GM12874 (cell line): ENCODE measurements around the gene MAGEA9.

ENCODE experiments used
- TF ChIP-seq, protein P1 (sequence below): IDR thresholded peaks from 2 replicates; pipeline ENCODE4 v1.5.1; 2011; ENCODE audit warnings: low read depth, mild to moderate bottlenecking, control low read depth, low read length, moderate library complexity; ENCODE audit not compliant: insufficient read depth

MAGEA9 gene

DNA sequence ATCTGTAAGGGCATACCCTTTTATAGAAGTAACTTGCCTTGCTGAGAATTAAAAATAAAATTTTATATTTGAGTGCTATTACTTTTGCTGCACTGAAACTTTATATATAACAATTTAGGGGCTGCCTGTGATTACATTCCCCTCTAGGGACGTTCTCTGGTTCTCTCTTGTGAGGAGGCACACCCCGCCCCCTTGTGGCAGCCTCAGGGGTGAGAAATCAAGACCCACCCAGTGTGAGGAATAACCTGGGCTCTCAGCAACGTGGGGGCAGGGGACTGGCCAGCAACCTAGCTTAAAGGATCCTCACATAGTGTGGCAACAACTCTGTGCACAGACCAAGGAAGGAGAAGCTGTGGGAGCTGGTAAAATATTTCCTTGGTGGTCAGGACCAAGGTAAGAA lies 43.7 kb downstream of the MAGEA9 start:
- TF ChIP-seq, protein P1, sequence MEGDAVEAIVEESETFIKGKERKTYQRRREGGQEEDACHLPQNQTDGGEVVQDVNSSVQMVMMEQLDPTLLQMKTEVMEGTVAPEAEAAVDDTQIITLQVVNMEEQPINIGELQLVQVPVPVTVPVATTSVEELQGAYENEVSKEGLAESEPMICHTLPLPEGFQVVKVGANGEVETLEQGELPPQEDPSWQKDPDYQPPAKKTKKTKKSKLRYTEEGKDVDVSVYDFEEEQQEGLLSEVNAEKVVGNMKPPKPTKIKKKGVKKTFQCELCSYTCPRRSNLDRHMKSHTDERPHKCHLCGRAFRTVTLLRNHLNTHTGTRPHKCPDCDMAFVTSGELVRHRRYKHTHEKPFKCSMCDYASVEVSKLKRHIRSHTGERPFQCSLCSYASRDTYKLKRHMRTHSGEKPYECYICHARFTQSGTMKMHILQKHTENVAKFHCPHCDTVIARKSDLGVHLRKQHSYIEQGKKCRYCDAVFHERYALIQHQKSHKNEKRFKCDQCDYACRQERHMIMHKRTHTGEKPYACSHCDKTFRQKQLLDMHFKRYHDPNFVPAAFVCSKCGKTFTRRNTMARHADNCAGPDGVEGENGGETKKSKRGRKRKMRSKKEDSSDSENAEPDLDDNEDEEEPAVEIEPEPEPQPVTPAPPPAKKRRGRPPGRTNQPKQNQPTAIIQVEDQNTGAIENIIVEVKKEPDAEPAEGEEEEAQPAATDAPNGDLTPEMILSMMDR: peak; percentile 53

GRCh38 chrX:149827254-149827653 lies 45.5 kb downstream of the MAGEA9 start:
- TF ChIP-seq, protein P1: no peak

DNA sequence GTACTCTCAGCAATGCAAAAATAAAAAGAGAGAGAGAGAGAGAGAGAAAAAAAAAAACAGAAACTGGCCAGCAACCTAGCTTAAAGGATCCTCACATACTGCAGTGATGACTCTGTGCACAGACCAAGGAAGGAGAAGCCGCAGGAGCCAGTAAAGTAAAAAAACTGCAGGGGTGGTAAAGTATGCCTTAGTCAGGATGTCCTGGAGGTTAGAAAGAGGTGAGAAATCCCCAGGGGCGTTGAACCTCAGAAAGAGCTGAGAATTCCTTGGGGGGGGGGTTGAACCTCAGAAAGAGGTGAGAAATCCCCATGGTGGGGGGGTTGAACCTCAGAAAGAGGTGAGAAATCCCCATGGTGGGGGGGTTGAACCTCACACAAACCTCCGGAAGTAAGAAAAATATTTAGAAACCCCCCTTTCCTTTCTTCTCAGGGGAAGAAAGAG lies 48.0 kb downstream of the MAGEA9 start:
- TF ChIP-seq, protein P1: no peak

DNA sequence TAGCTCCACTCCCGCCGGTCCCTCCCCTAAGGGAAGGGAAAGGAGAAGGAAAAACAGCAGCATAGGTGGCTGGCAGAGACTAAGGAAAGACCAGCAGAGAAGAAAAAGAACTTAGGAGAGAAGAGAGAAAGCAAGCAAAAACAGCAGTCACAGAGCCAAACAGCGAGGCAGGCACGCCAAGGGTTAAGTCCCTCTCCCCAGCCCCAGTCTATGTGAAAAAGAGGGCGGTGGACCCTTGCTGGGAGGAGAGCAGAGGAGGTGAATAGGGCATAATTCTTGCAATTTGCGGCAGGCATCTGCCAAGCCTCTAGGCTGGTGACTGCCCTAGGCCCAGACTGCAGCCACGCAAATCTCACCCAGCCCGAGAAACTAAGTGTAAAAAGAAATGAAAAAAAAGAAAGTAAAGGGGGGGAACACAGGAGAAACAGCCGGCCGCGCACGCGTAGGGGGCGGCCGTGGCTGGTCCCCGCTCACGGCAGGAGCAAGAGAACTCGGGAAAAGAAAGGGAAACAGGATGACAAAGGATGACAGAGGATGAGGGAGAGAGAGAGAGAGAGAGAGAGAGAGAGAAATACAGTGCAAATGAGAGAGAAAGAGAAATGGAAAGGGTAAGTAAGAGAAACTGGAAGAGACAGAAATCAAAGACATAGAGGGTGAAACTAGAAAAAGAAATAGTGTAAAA lies 48.6 kb downstream of the MAGEA9 start:
- TF ChIP-seq, protein P1: no peak

DNA sequence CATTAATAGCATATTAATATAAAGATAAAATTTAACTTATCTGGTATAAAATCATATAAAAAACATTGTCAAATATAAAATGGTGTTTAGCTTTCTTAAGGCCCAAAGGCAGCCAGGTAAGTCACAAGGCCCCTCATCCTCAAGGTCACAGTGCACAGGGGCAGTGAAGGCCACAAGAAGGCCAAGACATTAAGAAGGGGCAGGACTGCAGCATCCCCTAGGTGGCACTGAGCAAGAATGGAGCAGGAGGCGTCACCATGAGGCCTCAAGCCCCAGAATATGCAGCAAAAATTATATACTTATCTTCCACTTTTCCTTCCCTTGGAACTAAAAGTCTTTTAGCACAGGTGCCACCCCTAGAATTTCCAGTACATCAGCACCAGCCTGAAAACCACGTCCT lies 49.7 kb downstream of the MAGEA9 start:
- TF ChIP-seq, protein P1: 0 out of 2 replicates have a peak, but pooled peaks have one; percentile 11

- TF ChIP-seq, protein P1: no peak
Observed at GRCh38 chrX:149837167-149837566, 55.4 kb downstream of the MAGEA9 start.
